Measurements from ENCODE around the gene NUP214.
"Not testable (repeated sequence)": the region's sequence is repeated elsewhere in the genome, so short reads cannot be mapped to it uniquely, and the experiment has no call there.

NUP214 gene

DNA sequence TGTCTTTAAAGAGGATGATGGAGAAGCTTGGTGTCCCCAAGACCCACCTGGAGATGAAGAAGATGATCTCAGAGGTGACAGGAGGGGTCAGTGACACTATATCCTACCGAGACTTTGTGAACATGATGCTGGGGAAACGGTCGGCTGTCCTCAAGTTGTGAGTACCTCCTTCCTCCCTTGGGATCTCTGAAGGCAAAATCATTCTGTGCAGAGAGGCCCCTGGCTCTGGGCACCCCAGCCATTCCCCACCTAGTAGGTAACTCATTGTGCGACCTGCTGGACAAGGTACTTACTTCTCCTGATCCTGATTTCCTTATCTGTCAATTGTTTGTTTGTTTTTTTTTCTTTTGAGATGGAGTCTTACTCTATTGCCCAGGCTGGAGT, 7.6 kb upstream of the NUP214 start:
- FAIRE-seq, result no peak

- FAIRE-seq, result no peak
Measured at GRCh38 chr9:131119600-131119999, 5.8 kb upstream of the NUP214 start.

DNA sequence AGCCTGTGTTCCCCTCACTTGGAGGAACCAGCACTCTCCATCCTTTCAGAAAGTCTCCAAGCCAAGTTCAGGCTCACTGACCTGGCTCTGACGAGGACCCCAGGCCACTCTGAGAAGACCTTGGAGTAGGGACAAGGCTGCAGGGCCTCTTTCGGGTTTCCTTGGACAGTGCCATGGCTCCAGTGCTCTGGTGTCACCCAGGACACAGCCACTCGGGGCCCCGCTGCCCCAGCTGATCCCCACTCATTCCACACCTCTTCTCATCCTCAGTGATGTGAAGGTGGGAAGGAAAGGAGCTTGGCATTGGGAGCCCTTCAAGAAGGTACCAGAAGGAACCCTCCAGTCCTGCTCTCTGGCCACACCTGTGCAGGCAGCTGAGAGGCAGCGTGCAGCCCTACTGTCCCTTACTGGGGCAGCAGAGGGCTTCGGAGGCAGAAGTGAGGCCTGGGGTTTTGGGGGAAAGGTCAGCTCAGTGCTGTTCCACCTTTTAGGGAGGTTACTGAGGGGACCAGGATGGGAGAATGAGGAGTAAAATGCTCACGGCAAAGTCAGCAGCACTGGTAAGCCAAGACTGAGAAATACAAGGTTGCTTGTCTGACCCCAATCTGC, 4.7 kb upstream of the NUP214 start:
- FAIRE-seq, result no peak

DNA sequence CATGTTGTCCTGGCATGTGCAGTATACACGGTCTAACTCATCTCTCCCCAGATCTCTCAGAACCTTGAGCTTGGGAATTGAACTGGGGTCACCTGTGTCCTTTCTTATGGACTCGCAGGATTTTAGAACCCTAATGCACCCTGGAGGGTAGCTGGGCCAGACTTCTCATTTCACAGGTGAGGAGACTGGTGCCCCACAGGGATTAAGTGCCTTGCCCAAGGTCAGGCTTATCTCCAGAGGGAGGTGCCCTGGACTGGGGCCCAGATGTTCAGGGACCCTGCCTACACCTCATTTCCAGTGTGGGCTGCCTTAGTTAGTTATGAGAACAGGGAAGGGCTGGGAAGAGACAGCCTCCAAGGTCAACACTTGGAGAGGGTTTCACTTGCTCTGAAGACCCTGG, 4.0 kb upstream of the NUP214 start:
- FAIRE-seq, result no peak

GRCh38 chr9:131122158-131122557, 3.2 kb upstream of the NUP214 start:
- FAIRE-seq, result no peak

DNA sequence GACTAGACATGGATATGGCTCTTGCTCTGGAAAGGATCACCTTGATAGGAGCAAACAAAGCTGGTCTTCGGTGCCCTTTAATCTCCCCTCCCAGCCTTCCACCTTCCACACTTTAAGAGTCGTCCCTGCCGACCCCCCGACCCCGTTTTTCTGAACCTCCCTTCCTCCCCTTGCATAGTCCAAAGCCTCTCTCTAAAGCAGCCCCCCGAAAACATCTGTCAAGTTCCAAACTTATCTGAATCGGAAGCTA, 423 bp upstream of the NUP214 start:
- FAIRE-seq, result no peak

DNA sequence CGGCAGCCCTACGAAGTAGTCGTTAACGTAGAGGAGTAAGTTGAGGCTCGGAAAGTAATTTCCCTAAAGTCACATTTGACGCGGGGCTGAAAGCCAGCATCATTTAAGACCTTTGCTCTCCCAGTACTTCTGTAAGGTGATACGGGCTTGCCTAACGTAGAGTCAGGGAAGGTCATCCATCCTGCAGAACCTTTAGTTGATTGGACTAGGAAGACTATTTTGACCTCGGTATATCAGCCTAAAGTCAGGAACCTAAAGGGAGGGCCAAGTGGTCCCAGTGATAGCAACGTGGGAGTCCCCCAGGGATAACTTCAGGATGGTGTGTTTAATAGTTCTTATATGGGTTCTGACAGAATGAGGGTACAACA, 657 bp downstream of the NUP214 start:
- no peak for FAIRE-seq

DNA sequence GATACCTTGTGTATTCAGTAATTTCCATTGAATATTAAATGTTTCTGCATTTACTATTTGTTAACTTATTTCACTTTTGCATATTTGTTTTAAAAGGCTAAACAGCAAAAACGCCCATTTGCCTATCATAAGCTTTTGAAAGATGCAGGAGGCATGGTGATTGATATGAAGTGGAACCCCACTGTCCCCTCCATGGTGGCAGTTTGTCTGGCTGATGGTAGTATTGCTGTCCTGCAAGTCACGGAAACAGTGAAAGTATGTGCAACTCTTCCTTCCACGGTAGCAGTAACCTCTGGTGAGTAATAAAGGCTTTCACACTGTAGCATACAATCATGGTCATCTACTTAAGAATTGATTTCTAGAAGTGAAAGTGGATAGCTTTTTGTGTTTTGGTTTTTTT, 3.8 kb downstream of the NUP214 start:
- no peak for FAIRE-seq

DNA sequence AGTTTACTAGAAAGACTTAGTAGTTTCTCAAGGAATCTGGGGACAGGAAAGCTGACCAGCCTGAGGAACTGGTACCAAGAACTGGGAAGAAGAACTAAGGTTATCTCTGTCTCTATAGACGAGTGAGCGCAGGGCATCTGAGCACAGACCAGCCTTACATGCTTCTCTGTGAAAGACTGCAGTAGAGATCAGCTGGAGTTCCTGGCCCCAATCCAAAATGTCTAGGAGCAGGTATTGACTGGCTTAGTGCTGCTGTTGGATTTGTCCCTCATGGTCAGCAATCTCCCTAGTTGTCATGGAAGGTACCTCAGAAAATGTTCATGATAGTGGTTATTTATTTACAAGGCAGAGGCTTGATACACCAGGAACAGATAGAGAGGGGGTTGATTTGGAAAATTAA, 13.3 kb downstream of the NUP214 start:
- FAIRE-seq, result no peak

GRCh38 chr9:131140112-131140511, 14.7 kb downstream of the NUP214 start:
- no peak for FAIRE-seq

DNA sequence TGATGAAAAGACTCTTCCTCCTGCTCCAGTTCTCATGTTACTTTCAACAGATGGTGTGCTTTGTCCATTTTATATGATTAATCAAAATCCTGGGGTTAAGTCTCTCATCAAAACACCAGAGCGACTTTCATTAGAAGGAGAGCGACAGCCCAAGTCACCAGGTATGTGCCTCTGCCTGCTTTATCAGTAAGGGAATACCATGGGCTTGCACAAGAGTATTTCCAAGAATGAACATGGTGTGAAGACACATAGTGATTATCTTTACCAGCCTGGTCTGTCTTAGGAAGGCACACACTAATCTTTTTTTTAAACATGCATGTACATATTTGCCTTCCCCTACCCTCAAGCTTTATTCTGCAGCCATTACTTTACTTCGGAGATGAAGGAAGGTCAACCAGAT, 15.2 kb downstream of the NUP214 start:
- FAIRE-seq, result no peak

DNA sequence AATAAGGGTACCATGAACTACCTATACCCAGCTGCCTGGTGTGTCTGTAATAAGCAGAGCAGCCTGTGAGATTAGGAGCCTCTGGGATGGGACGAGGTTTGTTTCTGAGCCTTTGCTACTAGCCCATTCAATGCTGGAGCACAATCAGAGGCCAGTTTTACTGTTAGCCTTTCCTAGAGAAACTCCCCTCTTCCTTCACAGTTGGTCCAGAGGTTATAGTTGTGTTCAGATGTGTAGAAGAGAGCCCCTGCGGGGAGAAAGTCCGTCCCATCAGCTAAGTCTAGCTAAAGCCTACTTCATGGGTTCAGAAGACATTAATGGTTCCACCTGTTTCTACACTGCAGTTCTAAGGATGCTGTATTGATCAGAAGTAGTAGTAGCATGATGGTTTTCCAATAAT, 16.8 kb downstream of the NUP214 start:
- FAIRE-seq, result no peak

- no peak for FAIRE-seq
Measured at GRCh38 chr9:131144201-131144600, 18.8 kb downstream of the NUP214 start.

DNA sequence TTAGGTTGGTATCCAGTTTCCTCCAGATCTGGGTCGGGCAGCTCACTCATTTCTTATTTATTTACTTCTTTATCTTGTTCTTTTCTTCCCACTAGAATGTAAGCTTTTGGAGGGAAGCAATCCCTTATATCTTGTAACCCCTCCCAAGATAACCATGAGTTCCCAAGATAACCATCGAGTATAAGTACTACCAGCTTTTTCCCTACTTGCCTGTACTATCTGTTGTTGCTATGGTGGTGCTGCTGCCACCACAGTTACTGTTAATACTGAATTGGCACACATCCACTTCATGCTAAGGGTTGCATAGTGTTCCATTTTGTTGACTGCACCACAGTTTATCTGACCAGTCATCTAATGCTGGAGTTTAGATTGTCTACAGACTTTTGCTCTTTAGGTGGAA, 19.9 kb downstream of the NUP214 start:
- FAIRE-seq, result no peak

- no peak for FAIRE-seq
Measured at GRCh38 chr9:131146186-131146585, 20.8 kb downstream of the NUP214 start.

GRCh38 chr9:131148276-131148675, 22.9 kb downstream of the NUP214 start:
- no peak for FAIRE-seq

DNA sequence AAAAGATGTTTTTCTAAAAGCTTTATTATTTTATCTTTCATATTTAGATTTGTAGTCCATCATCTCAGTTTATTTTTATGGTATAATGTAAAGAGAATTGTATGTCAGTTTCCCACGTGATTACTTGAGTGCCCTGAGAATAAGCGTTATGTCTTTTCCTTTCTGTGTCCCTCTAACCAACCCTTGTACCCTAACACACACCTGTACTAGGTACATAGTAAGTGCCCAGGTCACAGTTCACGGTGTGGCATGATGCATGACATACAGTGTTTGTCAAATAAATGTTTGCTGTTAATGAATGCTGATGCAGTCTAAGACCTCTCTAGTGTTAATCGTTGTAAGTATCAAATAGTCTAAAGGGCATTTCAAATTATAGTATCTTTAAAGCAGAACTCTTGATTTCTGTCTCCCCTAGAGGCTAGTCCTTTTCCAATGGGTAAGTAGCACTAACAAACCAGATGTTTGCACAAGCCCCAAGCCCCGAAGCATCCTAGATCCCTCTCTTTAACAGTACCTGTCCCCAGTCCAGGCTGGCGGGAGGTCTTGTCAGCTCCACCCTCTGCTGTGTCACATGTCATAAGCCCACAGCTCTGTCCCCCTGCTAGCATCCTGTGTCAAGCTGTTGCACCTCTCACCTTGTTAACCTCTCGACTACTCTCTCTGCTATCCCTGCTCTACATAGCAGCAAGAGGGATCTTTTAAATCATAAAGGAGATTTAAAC, 23.7 kb downstream of the NUP214 start:
- FAIRE-seq, result no peak

DNA sequence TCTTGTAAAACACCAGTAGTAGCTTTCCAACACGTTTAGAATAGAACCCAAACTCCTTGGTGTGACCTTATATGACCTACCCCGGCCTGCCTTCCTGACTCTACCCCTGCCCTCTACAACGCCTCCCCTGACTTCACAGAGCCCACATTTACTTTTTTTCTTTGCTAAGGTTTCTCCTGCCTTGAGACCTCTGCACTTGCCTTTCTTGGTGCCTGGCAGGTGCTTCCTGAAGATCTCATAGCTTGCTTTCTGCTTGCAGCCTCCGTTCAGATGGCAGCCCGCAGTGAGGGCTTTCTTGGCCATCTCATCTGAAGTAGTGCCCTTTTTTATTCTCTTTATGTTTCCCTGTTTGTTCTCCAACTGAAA, 24.3 kb downstream of the NUP214 start:
- FAIRE-seq, result no peak

DNA sequence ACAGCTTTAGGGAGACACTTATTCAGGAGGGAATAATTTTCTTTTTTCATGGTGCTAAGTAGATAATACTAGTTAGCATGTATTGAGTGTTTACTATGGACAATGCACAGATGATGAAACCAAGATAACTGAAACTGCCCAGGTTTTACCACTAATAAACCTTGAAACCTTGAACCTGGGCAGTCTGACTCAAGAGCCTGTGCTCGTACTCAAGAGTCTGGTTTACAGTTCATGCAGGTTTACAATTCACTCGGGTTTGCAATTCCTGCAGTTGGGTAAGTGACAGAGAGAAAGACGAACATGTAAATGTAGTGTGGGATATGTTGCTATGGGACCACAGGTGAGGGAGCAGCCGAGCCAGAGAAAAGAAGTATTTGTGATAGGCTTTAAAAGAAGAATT, 28.2 kb downstream of the NUP214 start:
- FAIRE-seq, result no peak

DNA sequence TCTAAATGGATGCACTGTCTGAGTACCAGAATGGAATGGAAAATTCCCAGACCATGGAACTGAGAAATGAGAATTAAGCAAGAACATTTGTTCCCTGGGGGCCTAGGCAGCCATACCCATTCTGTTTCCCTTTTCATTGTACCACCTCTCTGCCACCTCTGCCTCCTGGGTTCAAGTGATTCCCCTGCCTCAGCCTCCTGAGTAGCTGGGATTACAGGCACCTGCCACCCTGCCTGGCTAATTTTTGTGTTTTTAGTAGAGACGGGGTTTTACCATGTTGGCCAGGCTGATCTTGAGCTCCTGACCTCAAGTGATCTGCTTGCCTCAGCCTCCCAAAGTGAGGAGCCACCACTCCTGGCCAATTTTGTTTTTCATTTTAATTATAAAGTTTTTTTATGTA, 33.3 kb downstream of the NUP214 start:
- not testable (repeated sequence) for FAIRE-seq

- FAIRE-seq, result no peak
Measured at GRCh38 chr9:131160416-131161112, 35.2 kb downstream of the NUP214 start.

GRCh38 chr9:131161585-131161984, 36.2 kb downstream of the NUP214 start:
- FAIRE-seq, result no peak

GRCh38 chr9:131162886-131163285, 37.5 kb downstream of the NUP214 start:
- no peak for FAIRE-seq

- no peak for FAIRE-seq
Measured at GRCh38 chr9:131165523-131165922, 40.1 kb downstream of the NUP214 start.

DNA sequence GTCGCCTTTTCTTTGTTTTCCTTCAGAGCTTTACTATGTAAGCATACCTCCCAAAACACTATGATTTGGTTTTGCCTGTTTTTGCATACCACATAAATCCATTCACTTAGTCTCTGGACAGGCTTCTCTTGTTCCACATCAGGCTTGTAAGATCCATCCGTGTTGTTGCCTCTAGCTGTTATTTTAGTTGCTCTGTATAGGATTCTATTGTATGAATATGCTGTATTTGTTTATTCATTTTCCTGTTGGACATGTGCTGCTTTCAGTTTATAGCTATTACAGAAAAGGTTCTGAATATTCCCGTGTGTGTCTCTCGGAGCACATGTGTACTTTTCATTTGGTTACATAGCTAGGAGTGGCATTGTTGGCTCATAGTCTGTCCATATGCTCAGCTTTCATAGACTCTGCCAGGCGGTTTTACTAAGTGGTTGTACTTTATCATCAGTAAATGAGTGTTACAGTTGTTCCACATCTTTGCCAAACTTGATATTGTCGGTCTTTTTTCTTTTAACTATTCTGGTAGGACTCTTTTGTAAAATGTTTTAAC, 41.8 kb downstream of the NUP214 start:
- no peak for FAIRE-seq
